B cell (primary cell): ENCODE measurements around the gene CPED1. TPM values are rescaled to one million over a fixed set of nuclear protein-coding genes. Genes with fewer than 3 reads are reported as not detected.

Experiments
- ATAC-seq: fragments of 200-7000 bp; cut with Tn5 transposase; one replicate; pipeline ENCODE4 v1.10.0; 2021; ENCODE audit warnings: low read depth, mild to moderate bottlenecking, moderate number of reproducible peaks, moderate library complexity
- CTCF ChIA-PET: fragments of 350-600 bp; sonication (Branson Sonifier 250); formaldehyde crosslinking; loops from one replicate; lab custom pipeline; 2021; ENCODE audit warnings: antibody characterized with exemption, inconsistent platforms; lab: Charles Lee
- POLR2A ChIA-PET: fragments of 350-600 bp; sonication (Branson Sonifier 250); formaldehyde crosslinking; loops from one replicate; lab custom pipeline; 2021; ENCODE audit warnings: antibody characterized with exemption; lab: Charles Lee
- DNase-seq: peaks from one replicate; pipeline ENCODE4 v3.0.0; 2013
- H2AFZ ChIP-seq: 2 replicates; pipeline ENCODE4 v1.6.1; 2012; ENCODE audit warnings: mild to moderate bottlenecking, low read depth, low read length; ENCODE audit not compliant: insufficient read depth, poor library complexity, severe bottlenecking
- H3K27ac ChIP-seq, 2 donors: 1 replicate in 1 of 2; 2 replicates in 1 of 2; pipeline ENCODE4 v1.5.1; 2012 to 2013; ENCODE audit warnings: low read length in 2 of 2, mild to moderate bottlenecking in 2 of 2, moderate library complexity in 1 of 2
- H3K27me3 ChIP-seq, 4 experiments: fragments of 200-600 bp in 1 of 4; sonication (generic) in 1 of 4; replicated peaks in 1 of 4; 1 replicate in 2 of 4; 2 replicates in 2 of 4; pipeline versions ENCODE4 v1.6.1 to v1.7.0; 2013 to 2016; ENCODE audit warnings: low read length in 3 of 4, mild to moderate bottlenecking in 2 of 4, mixed read lengths in 1 of 4, moderate library complexity in 1 of 4; ENCODE audit not compliant: insufficient read depth in 4 of 4, control insufficient read depth in 3 of 4; ENCODE audit errors: control extremely low read depth in 1 of 4
- H3K36me3 ChIP-seq, 2 experiments: replicated peaks in 1 of 2; 1 replicate in 1 of 2; 2 replicates in 1 of 2; pipeline versions ENCODE4 v1.6.1 to v1.7.1; 2013; ENCODE audit warnings: low read length in 1 of 2; ENCODE audit not compliant: insufficient read depth in 2 of 2, control insufficient read depth in 1 of 2; ENCODE audit errors: control extremely low read depth in 1 of 2, extremely low read depth in 1 of 2
- H3K4me1 ChIP-seq, 2 donors: fragments of 200-600 bp in 1 of 2; sonication (generic) in 1 of 2; 1 replicate in 1 of 2; 2 replicates in 1 of 2; pipeline versions ENCODE4 v1.5.1 to v1.6.1; 2013 to 2017; ENCODE audit warnings: low read length in 2 of 2; ENCODE audit not compliant: control insufficient read depth in 2 of 2, insufficient read depth in 2 of 2
- H3K4me2 ChIP-seq: replicated peaks from 2 replicates; pipeline ENCODE3; 2012; ENCODE audit warnings: mild to moderate bottlenecking, low read depth, low read length; ENCODE audit not compliant: poor library complexity, severe bottlenecking
- H3K4me3 ChIP-seq, 5 experiments: fragments of 200-600 bp in 1 of 5; sonication (generic) in 1 of 5; 1 replicate in 3 of 5; 2 replicates in 2 of 5; pipeline versions ENCODE4 v1.5.1 to v1.7.0; 2011 to 2016; ENCODE audit warnings: low read length in 4 of 5, mild to moderate bottlenecking in 4 of 5, low read depth in 2 of 5, control low read depth in 1 of 5, moderate library complexity in 1 of 5; ENCODE audit not compliant: insufficient read depth in 1 of 5; ENCODE audit errors: control extremely low read depth in 1 of 5, extremely low read depth in 1 of 5
- H3K79me2 ChIP-seq: fragments of 200-600 bp; sonication (generic); one replicate; pipeline ENCODE4 v1.6.0; 2016; ENCODE audit warnings: low read length; ENCODE audit not compliant: control insufficient read depth, insufficient read depth
- H3K9ac ChIP-seq: fragments of 200-600 bp; sonication (generic); 2 replicates; pipeline ENCODE4 v1.6.1; 2017; ENCODE audit warnings: mild to moderate bottlenecking, low read length, moderate library complexity
- H3K9me3 ChIP-seq, 3 donors: one replicate each; pipeline versions ENCODE4 v1.6.1 to v1.7.1; 2013; ENCODE audit warnings: low read length in 2 of 3; ENCODE audit not compliant: control insufficient read depth in 2 of 3, insufficient read depth in 1 of 3; ENCODE audit errors: control extremely low read depth in 1 of 3
- H4K20me1 ChIP-seq: 2 replicates; pipeline ENCODE4 v1.6.0; 2012; ENCODE audit warnings: mild to moderate bottlenecking, low read length; ENCODE audit not compliant: insufficient read depth, control insufficient read depth, poor library complexity, severe bottlenecking
- H3K27ac Mint-ChIP-seq: one replicate; pipeline ENCODE4 v1.8.0; 2021; ENCODE audit warnings: mixed read lengths
- H3K27me3 Mint-ChIP-seq: one replicate; pipeline ENCODE4 v1.8.0; 2021; ENCODE audit warnings: mixed read lengths
- H3K4me1 Mint-ChIP-seq: one replicate; pipeline ENCODE4 v1.8.0; 2021; ENCODE audit warnings: mixed read lengths
- H3K4me3 Mint-ChIP-seq: one replicate; pipeline ENCODE4 v1.8.0; 2021; ENCODE audit warnings: mixed read lengths
- H3K9me3 Mint-ChIP-seq: one replicate; pipeline ENCODE4 v1.8.0; 2022; ENCODE audit warnings: mixed read lengths; ENCODE audit not compliant: insufficient read depth
- CTCF ChIP-seq: fragments of 200-600 bp; IDR thresholded peaks from one replicate; pipeline ENCODE4 v1.8.0; 2022; ENCODE audit warnings: antibody characterized with exemption, mild to moderate bottlenecking
- EZH2 ChIP-seq: IDR thresholded peaks from 2 replicates; pipeline ENCODE4 v1.6.1; 2012; ENCODE audit warnings: borderline replicate concordance, low read depth, mild to moderate bottlenecking, moderate library complexity, low read length; ENCODE audit not compliant: insufficient read depth, poor library complexity, severe bottlenecking
- WGBS: methylation state at CpG from one replicate; pipeline ENCODE4 v1.1.5; 2013; ENCODE audit warnings: missing lambda C conversion rate; ENCODE audit not compliant: insufficient coverage; 5-methylcytosine and 5-hydroxymethylcytosine counted together
- intact Hi-C: fragments of 100-400 bp; cut with micrococcal nuclease; formaldehyde crosslinking; loops from one replicate; pipeline ENCODE4 v1.10.0; 2022
- polyA plus RNA-seq: library from polyadenylated mRNA; depleted of rRNA; stranded (reverse); fragments of >200 nt; gene quantifications from 2 replicates; pipeline ENCODE4 v1.2.3, GENCODE V29; 2012
- total RNA-seq, 2 donors: library from RNA; stranded (reverse); fragments of 120-200 nt in 1 of 2; gene quantifications; 1 replicate in 1 of 2; 2 replicates in 1 of 2; pipeline versions ENCODE4 v1.2.3 to v1.2.4, GENCODE V29; 2013 to 2022

Gene CPED1
- total and polyA plus RNA-seq, 2 donors (not counting 1 experiment from before 2014, with no cell fraction given): 0.44 to 3.8 TPM

- Mint-ChIP-seq H3K9me3 (no peaks in the 10 kb centered on the region), H3K4me3 (no peak overlapping the region), H3K4me1 (peaks cover 16% of the 10 kb centered on the region), H3K27ac (no peak overlapping the region), H3K27me3 (no peaks in the 10 kb centered on the region)
- ATAC-seq (no peak), DNase-seq (no peak)
- no peak overlapping the region for H3K27ac ChIP-seq
- no CpG with 5 or more reads among the region's 2 CpGs for WGBS
- no peak overlapping the region for H3K9ac ChIP-seq
- CTCF ChIA-PET: no interaction called here
- H4K20me1 ChIP-seq: no peaks in the 10 kb centered on the region
- intact Hi-C loops: no loop called here
- no peak overlapping the region for H2AFZ ChIP-seq
- H3K4me1 ChIP-seq: peaks cover 7 to 8% of the 10 kb centered on the region in 2 donors
- TF ChIP-seq EZH2 (no peak), CTCF (no peak)
- no peaks in the 10 kb centered on the region for H3K27me3 ChIP-seq
- H3K4me3 ChIP-seq: no peak overlapping the region
- no peaks in the 10 kb centered on the region for H3K36me3 ChIP-seq
- no peaks in the 10 kb centered on the region for H3K9me3 ChIP-seq
- POLR2A ChIA-PET: no interaction called here
- H3K4me2 ChIP-seq: no peak overlapping the region
- peaks cover 3% of the 10 kb centered on the region for H3K79me2 ChIP-seq
Measured at GRCh38 chr7:121151774-121152221, 163.3 kb downstream of the CPED1 start.

- Mint-ChIP-seq H3K4me1 (peaks cover 16% of the 10 kb centered on the region), H3K27me3 (no peaks in the 10 kb centered on the region), H3K9me3 (no peaks in the 10 kb centered on the region), H3K4me3 (no peak overlapping the region), H3K27ac (no peak overlapping the region)
- Histone ChIP-seq H3K4me3 (no peak overlapping the region), H4K20me1 (no peaks in the 10 kb centered on the region), H3K27ac (no peak overlapping the region), H2AFZ (no peak overlapping the region), H3K9me3 (no peaks in the 10 kb centered on the region), H3K27me3 (no peaks in the 10 kb centered on the region), H3K4me1 (peaks cover 7 to 8% of the 10 kb centered on the region in 2 donors), H3K4me2 (no peak overlapping the region), H3K9ac (no peak overlapping the region), H3K79me2 (peaks cover 3% of the 10 kb centered on the region), H3K36me3 (no peaks in the 10 kb centered on the region)
- TF ChIP-seq EZH2: no peak
- no peak for TF ChIP-seq CTCF
- intact Hi-C loops: no loop called here
- POLR2A ChIA-PET: no interaction called here
- CTCF ChIA-PET: interaction anchor here (0.8 kb wide), 1 partner anchor 199 kb away, joined by 3 read pairs; no protein-coding TSS in a partner anchor
- DNase-seq: no peak
- WGBS: no CpG with 5 or more reads among the region's 1 CpG
- ATAC-seq: no peak
Measured at GRCh38 chr7:121153411-121153810, 164.9 kb downstream of the CPED1 start.
